HG02571 (cell line): Measurements from ENCODE around the gene NEDD4L.
A peak's percentile ranks its signal among the peaks of the same experiment; 100 is the strongest.

Experiments used
- ATAC-seq: cut with Tn5 transposase; IDR thresholded peaks from one replicate; pipeline ENCODE4 v1.9.1; 2021; ENCODE audit warnings: mild to moderate bottlenecking, moderate library complexity; ENCODE audit not compliant: unreplicated experiment

NEDD4L gene

DNA sequence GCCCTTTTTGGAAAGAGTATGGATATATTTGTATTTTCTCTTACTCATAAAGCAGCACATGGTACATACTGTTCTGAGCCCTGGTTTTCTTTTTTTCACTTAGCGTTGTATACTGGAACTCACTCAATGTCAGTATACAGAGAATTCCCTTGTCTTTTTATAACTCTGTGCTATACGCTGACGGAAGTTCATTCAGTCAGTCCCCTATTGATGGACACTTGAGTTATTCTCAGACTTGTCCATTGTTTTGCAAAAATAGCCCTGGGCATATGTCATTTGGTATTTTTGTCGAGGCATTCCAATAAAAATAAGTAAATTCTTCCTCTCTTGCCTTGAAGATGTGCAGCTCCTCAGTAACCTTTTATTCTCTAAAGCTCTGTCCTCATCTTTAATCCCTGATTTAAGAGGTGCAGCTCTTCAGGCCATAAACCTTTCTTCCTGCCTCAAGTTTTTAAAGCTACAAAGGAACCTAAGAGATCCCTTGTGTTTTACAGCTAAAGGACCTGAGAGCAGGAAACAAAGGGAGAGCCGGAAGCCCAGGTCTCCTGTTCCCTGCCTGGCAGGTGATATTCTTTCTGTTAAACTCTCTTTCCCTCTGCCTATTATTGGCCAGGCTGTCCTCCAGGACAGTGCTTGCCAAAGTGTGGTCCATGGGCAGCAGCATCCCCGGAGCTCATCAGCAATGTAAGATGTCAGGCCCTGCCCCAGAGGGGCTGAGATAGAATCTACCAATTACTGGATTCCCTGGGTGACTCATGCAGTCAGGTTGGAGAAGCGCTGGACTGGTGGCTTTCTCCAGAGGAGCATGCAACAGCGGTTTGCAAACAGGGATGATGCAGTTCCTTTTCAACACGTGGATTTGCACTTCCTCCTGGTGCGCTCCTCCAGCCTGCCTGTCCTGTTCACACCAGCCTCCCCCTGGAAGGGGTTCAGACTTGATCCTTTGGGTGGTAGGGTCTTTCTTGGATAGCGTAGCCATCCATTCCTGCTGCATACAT lies 158.0 kb downstream of the NEDD4L start:
- ATAC-seq: no peak

DNA sequence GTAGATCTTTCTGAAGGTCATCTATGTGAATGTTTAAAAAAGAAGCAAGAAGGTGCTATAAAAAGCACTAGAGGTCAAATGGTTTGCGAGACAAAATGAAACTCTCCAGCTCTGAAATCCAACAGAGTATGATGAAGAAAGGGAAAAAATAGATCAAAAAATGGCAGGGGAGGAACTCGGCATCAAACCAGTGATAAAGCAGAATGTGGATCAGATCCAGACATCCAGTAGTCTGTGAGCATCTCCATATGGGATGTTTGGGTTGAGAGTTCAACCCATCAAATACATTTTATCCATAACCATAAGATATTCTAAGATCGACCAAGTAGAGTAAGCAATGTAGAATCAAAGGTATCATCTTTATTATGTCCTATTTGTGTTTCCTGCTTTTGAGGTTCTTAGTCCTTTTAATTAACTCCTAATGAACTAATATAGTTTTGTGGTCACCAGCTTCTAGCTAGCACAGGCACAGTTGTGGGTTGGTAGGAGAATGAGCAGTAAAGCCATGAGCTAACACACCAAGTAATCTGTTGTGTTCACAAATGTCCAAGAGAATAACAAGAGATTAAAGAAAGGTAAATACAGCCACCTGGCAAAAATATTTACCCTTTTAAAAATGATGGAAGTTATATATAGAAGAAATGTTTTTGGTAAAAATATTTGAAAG lies 160.9 kb downstream of the NEDD4L start:
- ATAC-seq: no peak

DNA sequence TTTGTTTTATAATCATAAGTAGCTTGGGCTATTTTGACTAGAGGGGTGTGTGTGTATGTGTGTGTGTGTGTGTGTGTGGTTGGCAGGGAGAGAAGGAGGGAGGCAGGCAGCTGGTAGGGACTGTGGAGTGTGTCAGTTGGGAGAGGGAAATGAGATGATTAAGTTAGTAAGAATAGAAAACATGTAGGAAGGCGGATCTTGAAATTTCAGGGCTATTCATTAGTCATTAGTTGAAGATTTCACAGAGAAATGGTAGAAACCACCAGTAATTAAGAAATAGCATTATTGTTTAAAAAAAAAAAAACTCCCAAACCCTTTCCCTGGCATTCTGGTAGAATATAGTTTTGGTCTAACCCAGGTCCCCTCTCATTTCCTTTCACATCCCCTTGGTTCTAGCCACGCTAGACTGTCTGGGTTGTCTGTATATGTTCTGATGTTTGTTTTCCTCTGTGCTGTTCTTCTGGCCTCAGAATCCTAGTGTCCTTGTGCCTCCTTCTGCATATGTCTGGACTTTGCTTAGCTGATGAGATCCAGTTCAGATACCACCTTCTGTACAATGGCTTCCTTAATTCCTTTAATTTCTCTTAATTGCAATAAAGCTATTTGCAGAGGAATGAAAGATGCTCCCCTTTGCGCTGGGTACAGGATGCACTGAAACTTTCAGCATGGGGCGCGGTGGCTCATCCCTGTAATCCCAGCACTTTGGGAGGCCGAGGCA lies 161.6 kb downstream of the NEDD4L start:
- ATAC-seq: no peak

DNA sequence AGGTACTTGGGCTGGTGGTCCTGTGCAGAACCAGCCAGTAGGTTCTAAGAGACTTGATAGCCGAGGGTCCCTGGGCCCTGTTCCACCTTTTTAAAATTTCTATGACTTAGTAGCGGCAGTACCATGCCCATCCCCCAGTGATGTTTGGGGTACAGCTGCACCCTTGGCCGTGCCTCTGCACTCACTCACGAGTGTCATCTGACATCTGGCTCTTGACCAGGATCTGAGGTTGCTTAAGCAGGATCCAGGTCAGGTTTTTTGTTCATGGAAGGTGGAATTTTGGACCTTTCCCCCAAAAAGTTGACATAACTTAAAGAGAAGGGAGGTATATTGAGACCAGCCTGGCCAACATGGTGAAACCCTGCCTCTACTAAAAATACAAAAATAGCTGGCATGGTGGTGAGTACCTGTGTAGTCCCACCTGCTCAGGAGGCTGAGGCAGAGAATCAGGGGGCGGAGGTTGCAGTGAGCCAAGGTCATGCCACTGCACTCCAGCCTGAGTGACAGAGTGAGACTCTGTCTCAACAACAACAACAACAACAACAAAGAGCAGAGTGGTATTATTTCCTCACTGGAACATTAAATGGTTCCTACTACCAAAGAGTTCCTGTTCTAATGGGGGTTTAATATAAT lies 163.6 kb downstream of the NEDD4L start:
- ATAC-seq: no peak

DNA sequence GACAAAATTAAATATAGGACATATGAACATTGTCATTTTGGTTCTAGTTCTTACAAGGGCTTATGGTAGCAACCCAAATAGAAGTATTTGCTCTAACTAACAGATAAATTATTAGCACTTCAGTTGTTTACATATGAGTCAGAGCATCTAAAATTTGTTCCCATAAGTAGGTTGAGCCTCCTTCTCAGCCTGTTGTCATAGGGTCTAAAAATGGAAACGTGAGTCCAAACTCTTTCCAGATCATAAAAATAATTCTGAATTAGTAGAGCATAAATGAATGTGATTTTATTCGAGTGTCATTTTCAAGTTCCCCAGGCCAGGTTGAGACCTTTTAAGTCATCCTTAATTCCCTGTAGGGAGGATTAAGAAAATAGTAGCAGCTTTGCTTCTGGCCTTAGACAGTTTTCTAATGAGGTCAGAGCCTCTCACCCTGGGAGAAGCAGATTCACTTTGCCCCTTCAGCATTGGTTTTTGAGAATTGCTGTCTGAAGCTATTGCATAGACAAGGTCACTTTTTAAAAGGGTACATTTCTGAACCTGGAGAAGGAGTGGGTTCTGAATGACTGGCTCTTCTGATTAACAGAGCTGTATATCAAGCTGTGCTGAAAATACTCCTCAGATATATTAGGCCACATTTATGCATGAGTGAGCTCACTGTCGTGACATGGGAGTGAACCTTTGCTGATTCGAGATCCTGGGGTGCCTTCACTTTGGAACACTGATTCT lies 164.3 kb downstream of the NEDD4L start:
- no peak for ATAC-seq

DNA sequence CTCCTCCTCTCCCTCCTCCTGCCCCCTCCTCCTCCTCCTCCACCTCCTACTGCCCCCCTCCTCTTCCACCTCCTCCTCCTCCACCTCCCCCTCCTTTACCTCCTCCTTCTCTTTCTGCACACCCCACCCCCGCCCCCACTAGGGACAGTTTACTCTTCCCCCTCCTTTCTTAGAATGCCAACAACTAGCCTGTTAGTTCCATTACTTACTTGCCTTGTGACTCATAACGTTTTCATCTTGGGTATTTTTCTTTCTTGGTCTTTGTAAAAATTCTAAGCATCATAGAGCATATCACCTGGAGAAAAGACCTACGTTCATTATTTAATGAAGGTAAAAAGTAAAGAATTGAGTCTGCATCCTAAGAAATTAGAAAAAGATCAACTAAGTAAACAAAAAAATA lies 165.3 kb downstream of the NEDD4L start:
- ATAC-seq: no peak

DNA sequence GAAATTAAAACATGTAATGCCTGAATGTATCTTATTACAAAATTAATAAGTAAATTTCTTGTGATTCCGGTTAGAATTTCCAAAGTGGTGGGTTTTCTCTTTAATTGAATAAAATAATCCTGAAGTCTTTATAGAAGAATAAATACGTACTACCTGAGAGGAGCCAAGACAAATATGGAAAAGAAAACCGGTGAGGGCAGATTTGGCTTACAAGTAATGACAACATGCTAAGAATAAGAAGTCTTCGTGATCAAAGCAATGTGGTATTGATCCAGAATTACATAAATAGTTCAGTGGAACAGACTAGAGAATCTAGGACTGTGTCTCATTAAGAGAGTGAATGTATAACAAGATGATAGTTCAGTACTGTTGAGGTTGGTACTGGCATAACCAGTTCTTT lies 167.5 kb downstream of the NEDD4L start:
- ATAC-seq: no peak

DNA sequence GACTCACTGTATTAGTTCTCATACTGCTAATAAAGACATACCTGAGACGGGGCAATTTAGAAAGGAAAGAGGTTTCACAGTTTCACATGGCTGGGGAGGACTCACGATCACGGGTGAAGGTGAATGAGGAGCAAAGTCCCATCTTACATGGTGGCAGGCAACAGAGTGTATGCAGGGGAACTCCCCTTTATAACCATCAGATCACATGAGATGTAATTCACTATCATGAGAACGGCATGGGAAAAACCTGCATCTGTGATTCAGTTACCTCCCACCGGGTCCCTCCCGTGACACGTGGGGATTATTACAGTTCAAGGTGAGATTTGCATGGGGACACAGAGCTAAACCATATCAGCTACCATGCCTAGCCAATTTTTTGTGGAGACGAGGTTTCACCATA lies 168.2 kb downstream of the NEDD4L start:
- no peak for ATAC-seq

DNA sequence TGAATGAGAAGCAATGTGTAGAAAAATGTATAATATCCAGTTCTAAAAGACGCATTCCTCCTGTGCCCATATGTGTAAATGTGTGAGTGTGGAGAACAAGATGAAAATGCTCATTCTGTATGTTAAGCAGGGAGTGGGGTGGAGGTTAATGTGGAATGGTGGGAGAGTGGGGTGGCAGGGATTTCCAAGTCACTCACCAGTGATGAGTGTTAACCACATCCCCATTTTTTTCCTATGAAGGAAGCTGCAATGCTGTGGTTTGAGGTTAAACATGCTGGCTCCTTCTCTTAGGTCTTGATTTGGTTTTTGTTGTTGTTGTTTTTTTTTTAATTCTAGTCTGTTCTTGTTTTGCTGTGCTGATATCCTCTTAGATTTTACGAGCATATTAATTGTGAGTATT lies 169.4 kb downstream of the NEDD4L start:
- ATAC-seq: no peak

- ATAC-seq: no peak
Measured at GRCh38 chr18:58215011-58215410, 171.0 kb downstream of the NEDD4L start.

DNA sequence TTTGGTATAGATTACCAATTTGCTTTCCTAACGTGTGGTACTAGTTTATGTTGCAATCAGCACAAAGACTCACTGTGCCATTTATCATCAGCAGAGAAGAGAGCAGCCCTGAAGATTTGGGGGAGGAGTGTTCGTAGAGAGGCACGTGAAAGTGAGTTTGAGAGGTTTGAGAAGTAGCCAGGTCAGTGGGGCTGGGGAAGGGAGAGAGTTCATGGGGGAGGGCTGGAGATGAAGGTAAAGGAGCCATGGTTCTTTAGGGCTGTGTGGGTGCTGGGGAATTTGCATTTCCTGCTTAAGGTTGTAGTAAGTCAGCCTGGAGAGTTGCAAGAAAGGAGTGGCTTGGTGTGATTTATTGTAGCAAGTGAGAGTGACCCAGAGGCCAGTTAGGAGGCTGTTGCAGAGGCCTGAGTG lies 172.1 kb downstream of the NEDD4L start:
- ATAC-seq: no peak

- no peak for ATAC-seq
Measured at GRCh38 chr18:58217052-58217451, 173.0 kb downstream of the NEDD4L start.

- ATAC-seq: no peak
Measured at GRCh38 chr18:58218117-58218516, 174.1 kb downstream of the NEDD4L start.

DNA sequence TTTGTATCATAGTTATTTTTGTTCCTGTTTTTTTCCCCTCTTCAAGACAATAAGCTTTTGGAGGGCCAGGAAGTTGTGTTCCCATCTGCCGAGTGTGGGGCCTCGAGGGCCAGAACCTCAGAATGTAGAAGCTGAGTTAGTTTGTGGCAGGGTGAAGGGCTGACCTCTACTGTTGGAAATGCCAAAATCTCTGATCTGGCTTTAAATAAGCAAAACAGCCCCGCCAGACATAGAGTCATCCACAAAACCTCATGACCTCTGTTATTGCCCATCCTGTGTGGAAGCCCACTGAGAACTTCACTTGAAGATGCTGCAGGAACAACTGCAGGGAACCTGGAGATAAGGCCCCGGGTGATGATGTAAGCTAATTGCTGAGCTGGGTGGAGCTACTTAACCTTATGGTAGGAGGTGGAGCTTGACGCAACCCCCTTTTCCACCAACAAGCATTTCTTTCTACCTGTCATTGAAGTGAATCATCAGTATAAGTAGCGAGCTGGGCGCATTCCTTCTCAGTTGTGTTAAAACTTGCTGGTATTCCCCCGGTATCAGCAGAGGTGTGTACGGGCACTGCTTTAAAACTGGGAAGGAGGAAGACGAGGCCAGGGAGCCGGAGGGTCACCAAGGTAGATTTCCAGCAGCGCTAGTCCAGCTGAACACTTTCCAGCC lies 177.2 kb downstream of the NEDD4L start:
- no peak for ATAC-seq

GRCh38 chr18:58222432-58223125 lies 178.6 kb downstream of the NEDD4L start:
- no peak for ATAC-seq

GRCh38 chr18:58223717-58224424 lies 179.8 kb downstream of the NEDD4L start:
- no peak for ATAC-seq

DNA sequence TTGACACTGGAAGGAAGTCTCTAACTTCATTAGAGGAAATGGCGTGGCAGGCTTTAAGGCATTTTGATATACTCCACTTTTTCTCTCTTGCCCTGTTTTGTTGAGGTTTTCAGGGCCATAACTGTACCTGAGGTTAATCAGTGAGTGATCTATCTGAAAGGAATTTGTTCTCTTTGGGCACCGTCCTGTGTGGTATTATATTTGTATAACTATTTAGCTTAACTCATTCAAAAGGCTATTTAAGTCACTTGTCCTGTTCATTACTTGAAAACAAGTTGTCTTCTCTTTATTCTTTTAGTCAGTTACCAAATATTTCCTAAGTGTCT lies 180.4 kb downstream of the NEDD4L start:
- ATAC-seq: no peak

- peak; percentile 87 for ATAC-seq
Measured at GRCh38 chr18:58225101-58225500, 181.1 kb downstream of the NEDD4L start.

- no peak for ATAC-seq
Measured at GRCh38 chr18:58226429-58226828, 182.4 kb downstream of the NEDD4L start.
